Mononuclear cell (primary cell): ENCODE results near the gene USP7. TPM values are rescaled to one million over a fixed set of nuclear protein-coding genes. Genes with fewer than 3 reads are reported as not detected.
"Not testable (repeated sequence)": the region's sequence is repeated elsewhere in the genome, so short reads cannot be mapped to it uniquely, and the experiment has no call there.

Source experiments
- H3K27me3 ChIP-seq: 2 replicates; pipeline ENCODE4 v1.6.0; 2011; ENCODE audit warnings: low read length, control low read depth; ENCODE audit not compliant: insufficient read depth
- H3K4me1 ChIP-seq: 2 replicates; pipeline ENCODE4 v1.5.1; 2011; ENCODE audit warnings: mild to moderate bottlenecking, low read length, control low read depth; ENCODE audit not compliant: insufficient read depth
- H3K4me3 ChIP-seq: 2 replicates; pipeline ENCODE4 v1.5.1; 2011; ENCODE audit warnings: mild to moderate bottlenecking, low read length, moderate library complexity
- H3K9me3 ChIP-seq: 2 replicates; pipeline ENCODE4 v1.5.1; 2011; ENCODE audit warnings: low read depth, mild to moderate bottlenecking, control low read depth, low read length
- total RNA-seq: library from RNA; depleted of rRNA; stranded (reverse); fragments of >200 nt; gene quantifications from one replicate; pipeline ENCODE4 v1.2.3, GENCODE V29; 2012

USP7 gene
- total RNA-seq, 1 donor, result 209 TPM

GRCh38 chr16:8934601-8935000 is 29.1 kb downstream of the USP7 start:
- Histone ChIP-seq H3K27me3 (no peaks in the 10 kb centered on the region), H3K4me1 (peaks cover 30% of the 10 kb centered on the region), H3K4me3 (no peak overlapping the region), H3K9me3 (no peaks in the 10 kb centered on the region)

- no peaks in the 10 kb centered on the region for H3K9me3 ChIP-seq
- H3K4me3 ChIP-seq, result no peak overlapping the region
- H3K27me3 ChIP-seq, result no peaks in the 10 kb centered on the region
- H3K4me1 ChIP-seq, result peaks cover 17% of the 10 kb centered on the region
Observed at GRCh38 chr16:8931859-8932258, 31.8 kb downstream of the USP7 start.

GRCh38 chr16:8929086-8929748 is 34.5 kb downstream of the USP7 start:
- Histone ChIP-seq H3K27me3 (no peaks in the 10 kb centered on the region), H3K4me1 (peaks cover 8% of the 10 kb centered on the region), H3K9me3 (no peaks in the 10 kb centered on the region), H3K4me3 (no peak overlapping the region)

GRCh38 chr16:8928467-8928957 is 35.2 kb downstream of the USP7 start:
- H3K4me3 ChIP-seq, result no peak overlapping the region
- peaks cover 8% of the 10 kb centered on the region for H3K4me1 ChIP-seq
- H3K27me3 ChIP-seq, result no peaks in the 10 kb centered on the region
- no peaks in the 10 kb centered on the region for H3K9me3 ChIP-seq

- Histone ChIP-seq H3K9me3 (no peaks in the 10 kb centered on the region), H3K4me3 (no peak overlapping the region), H3K27me3 (no peaks in the 10 kb centered on the region), H3K4me1 (peaks cover 2% of the 10 kb centered on the region)
Observed at GRCh38 chr16:8926827-8927226, 36.9 kb downstream of the USP7 start.

- Histone ChIP-seq H3K4me1 (no peaks in the 10 kb centered on the region), H3K27me3 (no peaks in the 10 kb centered on the region), H3K4me3 (no peak overlapping the region), H3K9me3 (no peaks in the 10 kb centered on the region)
Observed at GRCh38 chr16:8925455-8925854, 38.3 kb downstream of the USP7 start.

- Histone ChIP-seq H3K27me3 (no peaks in the 10 kb centered on the region), H3K4me1 (no peaks in the 10 kb centered on the region)
Observed at GRCh38 chr16:8924214-8924613, 39.5 kb downstream of the USP7 start.

GRCh38 chr16:8923199-8923598 is 40.5 kb downstream of the USP7 start:
- no peaks in the 10 kb centered on the region for H3K4me1 ChIP-seq
- no peak overlapping the region for H3K4me3 ChIP-seq
- no peaks in the 10 kb centered on the region for H3K27me3 ChIP-seq
- no peaks in the 10 kb centered on the region for H3K9me3 ChIP-seq

More at GRCh38 chr16:8924214-8924613, 39.5 kb downstream of the USP7 start:
- no peaks in the 10 kb centered on the region for H3K9me3 ChIP-seq
- no peak overlapping the region for H3K4me3 ChIP-seq

- Histone ChIP-seq H3K4me1 (no peaks in the 10 kb centered on the region), H3K9me3 (no peaks in the 10 kb centered on the region)
Observed at GRCh38 chr16:8921347-8921984, 42.2 kb downstream of the USP7 start.

GRCh38 chr16:8920645-8921346 is 42.9 kb downstream of the USP7 start:
- Histone ChIP-seq H3K4me1 (no peaks in the 10 kb centered on the region), H3K4me3 (no peak overlapping the region), H3K9me3 (no peaks in the 10 kb centered on the region), H3K27me3 (no peaks in the 10 kb centered on the region)

More at GRCh38 chr16:8921347-8921984, 42.2 kb downstream of the USP7 start:
- H3K4me3 ChIP-seq, result no peak overlapping the region
- H3K27me3 ChIP-seq, result no peaks in the 10 kb centered on the region

- H3K27me3 ChIP-seq, result no peaks in the 10 kb centered on the region
Observed at GRCh38 chr16:8919934-8920462, 43.7 kb downstream of the USP7 start.

GRCh38 chr16:8919089-8919933 is 44.4 kb downstream of the USP7 start:
- Histone ChIP-seq H3K9me3 (no peaks in the 10 kb centered on the region), H3K27me3 (no peaks in the 10 kb centered on the region), H3K4me1 (no peaks in the 10 kb centered on the region), H3K4me3 (no peak overlapping the region)

More at GRCh38 chr16:8919934-8920462, 43.7 kb downstream of the USP7 start:
- Histone ChIP-seq H3K4me1 (no peaks in the 10 kb centered on the region), H3K9me3 (no peaks in the 10 kb centered on the region), H3K4me3 (no peak overlapping the region)

- not testable (repeated sequence) for H3K4me1 ChIP-seq, H3K27me3 ChIP-seq, H3K4me3 ChIP-seq, H3K9me3 ChIP-seq
Observed at GRCh38 chr16:8917336-8917735, 46.4 kb downstream of the USP7 start.

GRCh38 chr16:8916541-8917225 is 47.0 kb downstream of the USP7 start:
- Histone ChIP-seq H3K4me3 (no peak overlapping the region), H3K9me3 (no peaks in the 10 kb centered on the region), H3K27me3 (no peaks in the 10 kb centered on the region), H3K4me1 (no peaks in the 10 kb centered on the region)
